GM19468 (cell line): Measurements from ENCODE around the gene PTBP1.

Experiments
- ATAC-seq: cut with Tn5 transposase; IDR thresholded peaks from one replicate; pipeline ENCODE4 v1.9.1; 2021; ENCODE audit warnings: mild to moderate bottlenecking, moderate library complexity, moderate number of reproducible peaks; ENCODE audit not compliant: unreplicated experiment; ENCODE audit errors: extremely low read depth

Gene PTBP1

GRCh38 chr19:771332-771785 is 25.9 kb upstream of the PTBP1 start:
- no peak for ATAC-seq

- ATAC-seq: no peak
Observed at GRCh38 chr19:772063-772462, 25.2 kb upstream of the PTBP1 start.

GRCh38 chr19:772730-773436 is 24.4 kb upstream of the PTBP1 start:
- no peak for ATAC-seq

DNA sequence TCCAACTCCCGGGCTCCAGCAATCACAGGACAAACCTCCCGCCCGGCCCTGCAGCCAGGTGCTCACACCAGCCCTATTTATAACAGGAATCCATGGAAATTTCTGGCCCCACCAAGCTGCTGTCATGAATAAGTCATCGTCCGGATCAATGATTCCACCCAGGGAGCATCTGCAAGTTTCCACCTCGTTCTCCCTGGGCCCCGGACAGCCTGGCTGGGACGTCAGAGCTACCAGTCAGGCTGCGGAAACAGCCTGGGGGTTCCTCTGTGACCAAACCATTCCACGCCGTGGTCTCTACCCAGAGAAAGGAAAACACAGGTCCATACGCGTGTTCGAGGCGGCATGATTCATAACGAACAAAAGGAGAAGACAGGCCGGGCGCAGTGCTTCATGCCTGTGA is 20.7 kb upstream of the PTBP1 start:
- no peak for ATAC-seq

- ATAC-seq: no peak
Observed at GRCh38 chr19:778910-779653, 18.2 kb upstream of the PTBP1 start.

- no peak for ATAC-seq
Observed at GRCh38 chr19:780935-781334, 16.3 kb upstream of the PTBP1 start.

DNA sequence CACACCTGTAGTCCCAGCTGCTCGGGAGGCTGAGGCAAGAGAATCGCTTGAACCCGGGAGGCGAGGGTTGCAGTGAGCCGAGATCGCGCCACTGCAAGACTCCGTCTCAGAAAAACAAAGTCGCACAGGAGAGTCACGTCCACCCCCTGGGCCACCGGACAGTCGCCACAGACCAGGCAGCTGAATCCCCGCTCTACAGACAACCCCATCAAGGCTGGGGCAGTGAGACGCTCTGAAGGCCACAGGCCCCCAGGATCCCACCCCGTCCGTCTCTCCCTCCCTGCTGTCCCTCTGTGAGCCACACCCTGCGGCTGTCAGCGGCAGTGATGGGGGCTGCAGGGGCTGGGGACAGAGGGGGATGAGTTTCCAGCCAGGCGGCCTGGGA is 15.5 kb upstream of the PTBP1 start:
- ATAC-seq: no peak

- ATAC-seq: no peak
Observed at GRCh38 chr19:782185-782877, 14.9 kb upstream of the PTBP1 start.

DNA sequence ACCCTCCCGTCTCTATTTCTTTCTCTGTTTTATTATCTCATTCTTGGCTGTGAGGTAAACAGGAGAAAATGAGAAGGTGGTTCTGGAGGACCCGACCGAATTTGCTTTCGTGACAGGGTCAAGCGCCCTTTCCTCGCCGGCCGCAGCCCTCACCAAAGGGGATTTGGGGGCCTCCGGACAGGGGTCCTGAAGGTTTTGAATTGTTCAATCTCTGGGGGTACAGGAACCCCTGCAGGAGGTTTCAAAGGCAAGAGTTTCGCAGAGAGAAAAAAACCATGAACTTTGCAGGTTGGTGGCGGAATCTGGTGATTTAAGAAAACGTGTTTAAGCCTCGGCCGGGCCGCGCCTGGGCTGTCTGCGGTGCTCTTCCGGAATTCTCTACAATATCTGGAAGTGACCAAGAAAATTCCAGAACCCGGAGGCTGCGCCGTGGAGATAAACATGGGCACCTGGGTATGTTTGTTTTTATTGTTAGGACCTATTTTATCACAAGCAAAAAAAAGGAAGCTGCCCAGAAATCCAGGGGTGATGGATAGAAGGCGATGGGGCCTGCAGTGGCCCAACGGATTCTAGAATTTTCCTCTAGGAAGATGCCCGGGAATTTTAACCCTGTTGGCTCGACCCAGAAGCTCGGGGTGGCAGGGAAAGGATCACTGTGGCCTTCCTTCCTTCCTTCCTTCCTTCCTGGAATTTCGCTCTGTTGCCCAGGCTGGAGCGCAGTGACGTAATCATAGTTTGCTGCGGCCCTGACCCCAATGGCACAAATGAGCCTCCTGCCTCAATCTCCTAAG is 14.2 kb upstream of the PTBP1 start:
- ATAC-seq: no peak

- ATAC-seq: no peak
Observed at GRCh38 chr19:784541-784940, 12.7 kb upstream of the PTBP1 start.

- no peak for ATAC-seq
Observed at GRCh38 chr19:787536-787935, 9.7 kb upstream of the PTBP1 start.

DNA sequence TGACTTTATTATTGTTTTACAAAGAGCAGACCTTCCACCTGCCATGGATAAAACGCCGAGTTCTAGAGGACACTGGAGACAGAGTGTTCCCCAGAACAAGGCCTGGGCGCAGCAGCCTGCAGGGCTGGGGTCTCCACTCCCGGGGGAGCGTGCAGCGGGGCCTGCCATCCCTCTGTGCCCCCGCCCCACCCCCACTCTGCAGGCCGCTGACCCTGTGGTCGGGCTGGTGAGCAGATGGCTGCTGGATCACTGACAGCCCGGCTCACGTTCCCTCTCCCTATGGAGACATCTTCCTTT is 8.6 kb upstream of the PTBP1 start:
- ATAC-seq: no peak

- ATAC-seq: no peak
Observed at GRCh38 chr19:788983-789700, 8.1 kb upstream of the PTBP1 start.

DNA sequence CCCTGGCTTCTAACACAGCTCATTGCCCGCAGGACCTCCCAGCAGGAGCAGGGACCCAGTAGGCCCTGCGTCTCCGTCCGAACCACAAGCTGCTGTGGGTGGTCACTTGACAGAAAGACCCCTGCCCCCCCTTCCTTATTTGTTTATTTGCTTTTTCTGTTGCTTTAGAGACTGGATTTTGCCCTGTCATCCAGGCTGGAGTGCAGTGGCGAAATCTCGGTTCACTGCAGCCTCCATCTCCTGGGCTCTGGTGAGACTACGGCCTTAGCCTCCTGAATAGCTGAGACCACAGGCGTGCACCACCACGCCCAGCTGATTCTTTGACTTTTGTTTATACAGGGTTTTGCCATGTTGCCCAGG is 7.6 kb upstream of the PTBP1 start:
- ATAC-seq: no peak

- no peak for ATAC-seq
Observed at GRCh38 chr19:791007-791566, 6.2 kb upstream of the PTBP1 start.

GRCh38 chr19:791567-792305 is 5.5 kb upstream of the PTBP1 start:
- ATAC-seq: no peak

GRCh38 chr19:792306-792885 is 4.9 kb upstream of the PTBP1 start:
- no peak for ATAC-seq

DNA sequence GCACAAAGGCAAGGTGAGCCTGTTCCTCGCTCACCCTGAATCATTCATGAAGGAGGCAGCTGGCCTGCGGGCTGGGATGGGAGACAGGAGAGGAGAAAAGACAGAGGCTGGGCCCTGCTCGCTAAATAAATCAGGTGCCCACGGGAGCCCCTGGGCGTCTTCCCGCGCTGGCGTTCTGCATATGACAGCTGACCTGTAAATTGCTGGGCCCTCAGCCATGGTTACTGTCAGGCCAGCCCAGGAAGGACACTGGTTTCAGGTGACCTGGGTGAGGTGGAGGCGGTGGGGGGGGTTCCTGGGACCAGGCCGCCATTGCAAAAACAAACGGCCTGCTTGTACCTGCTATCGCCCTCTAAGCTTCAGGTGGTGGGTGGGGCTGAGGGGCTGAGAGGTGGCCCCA is 3.4 kb upstream of the PTBP1 start:
- ATAC-seq: no peak

GRCh38 chr19:795073-795611 is 2.1 kb upstream of the PTBP1 start:
- ATAC-seq: no peak
